OCI-LY7 (cell line): ENCODE measurements around the gene PRKN.

Experiments used
- CTCF ChIP-seq: fragments of 200-600 bp; sonication (generic); conservative IDR thresholded peaks from 2 replicates; pipeline ENCODE4 v1.5.1; 2014; ENCODE audit warnings: mild to moderate bottlenecking, antibody characterized with exemption, low read length, moderate library complexity, mixed read lengths
- EZH2phosphoT487 ChIP-seq: fragments of 200-600 bp; sonication (generic); IDR thresholded peaks from 2 replicates; pipeline ENCODE4 v1.6.1; 2018; ENCODE audit warnings: low read depth, borderline replicate concordance, mild to moderate bottlenecking, mixed run types, antibody characterized with exemption, low read length, moderate library complexity, mixed read lengths

- TF ChIP-seq CTCF (no peak), EZH2phosphoT487 (no peak)
These were observed 43.5 kb downstream of the PRKN start for GRCh38 chr6:162684052-162684451.
